Loucy (cell line): ENCODE measurements around the gene ZNF124.

Source experiments
- H2AFZ ChIP-seq: fragments of 200-600 bp; sonication (generic); 2 replicates; pipeline ENCODE4 v1.6.0; 2016; ENCODE audit warnings: antibody characterized with exemption, mild to moderate bottlenecking, low read length, moderate library complexity
- H3F3A ChIP-seq: fragments of 200-600 bp; 2 replicates; pipeline ENCODE4 v1.6.0; 2016; ENCODE audit warnings: antibody characterized with exemption, low read depth, mild to moderate bottlenecking
- H3K27me3 ChIP-seq: fragments of 200-600 bp; sonication (generic); 2 replicates; pipeline ENCODE4 v1.6.1; 2014; ENCODE audit warnings: low read length, mild to moderate bottlenecking; ENCODE audit not compliant: insufficient read depth, poor library complexity, severe bottlenecking
- H3K36me3 ChIP-seq: fragments of 200-600 bp; sonication (generic); 2 replicates; pipeline ENCODE4 v1.6.1; 2016; ENCODE audit warnings: low read length; ENCODE audit not compliant: insufficient read depth
- H3K4me1 ChIP-seq: fragments of 200-600 bp; sonication (generic); 2 replicates; pipeline ENCODE4 v1.5.1; 2014; ENCODE audit warnings: low read length, mild to moderate bottlenecking; ENCODE audit not compliant: insufficient read depth, poor library complexity, severe bottlenecking
- H3K4me2 ChIP-seq: fragments of 200-600 bp; sonication (generic); 2 replicates; pipeline ENCODE4 v1.6.0; 2014; ENCODE audit warnings: antibody characterized with exemption, low read length, low read depth, mild to moderate bottlenecking; ENCODE audit not compliant: poor library complexity, severe bottlenecking
- H3K4me3 ChIP-seq: fragments of 200-600 bp; sonication (generic); 2 replicates; pipeline ENCODE4 v1.5.1; 2014; ENCODE audit warnings: low read length, mild to moderate bottlenecking, mixed read lengths; ENCODE audit not compliant: poor library complexity, severe bottlenecking
- H3K79me2 ChIP-seq: fragments of 200-600 bp; sonication (generic); 2 replicates; pipeline ENCODE4 v1.6.1; 2014; ENCODE audit warnings: low read length; ENCODE audit not compliant: insufficient read depth
- H3K9ac ChIP-seq: fragments of 200-600 bp; sonication (generic); 2 replicates; pipeline ENCODE4 v1.6.0; 2014; ENCODE audit warnings: mild to moderate bottlenecking, low read depth, low read length, moderate library complexity; ENCODE audit not compliant: poor library complexity, severe bottlenecking
- H3K9me2 ChIP-seq: fragments of 200-600 bp; sonication (generic); replicated peaks from 2 replicates; pipeline ENCODE4 v1.6.1; 2016; ENCODE audit warnings: low read depth, low read length, mixed read lengths
- H3K9me3 ChIP-seq: fragments of 200-600 bp; sonication (generic); 2 replicates; pipeline ENCODE4 v1.6.1; 2014; ENCODE audit warnings: mild to moderate bottlenecking, antibody characterized with exemption, low read length, low read depth; ENCODE audit not compliant: insufficient read depth
- H4K20me1 ChIP-seq: fragments of 200-600 bp; sonication (generic); 2 replicates; pipeline ENCODE4 v1.6.0; 2014; ENCODE audit warnings: antibody characterized with exemption, low read length, mild to moderate bottlenecking; ENCODE audit not compliant: insufficient read depth, poor library complexity, severe bottlenecking
- CTCF ChIP-seq: fragments of 200-600 bp; sonication (generic); conservative IDR thresholded peaks from 2 replicates; pipeline ENCODE4 v1.5.1; 2014; ENCODE audit warnings: mild to moderate bottlenecking, antibody characterized with exemption, low read length
- EZH2phosphoT487 ChIP-seq: fragments of 200-600 bp; IDR thresholded peaks from 2 replicates; pipeline ENCODE4 v1.6.1; 2018; ENCODE audit warnings: antibody characterized with exemption, mild to moderate bottlenecking, moderate library complexity, borderline replicate concordance

Gene ZNF124

DNA sequence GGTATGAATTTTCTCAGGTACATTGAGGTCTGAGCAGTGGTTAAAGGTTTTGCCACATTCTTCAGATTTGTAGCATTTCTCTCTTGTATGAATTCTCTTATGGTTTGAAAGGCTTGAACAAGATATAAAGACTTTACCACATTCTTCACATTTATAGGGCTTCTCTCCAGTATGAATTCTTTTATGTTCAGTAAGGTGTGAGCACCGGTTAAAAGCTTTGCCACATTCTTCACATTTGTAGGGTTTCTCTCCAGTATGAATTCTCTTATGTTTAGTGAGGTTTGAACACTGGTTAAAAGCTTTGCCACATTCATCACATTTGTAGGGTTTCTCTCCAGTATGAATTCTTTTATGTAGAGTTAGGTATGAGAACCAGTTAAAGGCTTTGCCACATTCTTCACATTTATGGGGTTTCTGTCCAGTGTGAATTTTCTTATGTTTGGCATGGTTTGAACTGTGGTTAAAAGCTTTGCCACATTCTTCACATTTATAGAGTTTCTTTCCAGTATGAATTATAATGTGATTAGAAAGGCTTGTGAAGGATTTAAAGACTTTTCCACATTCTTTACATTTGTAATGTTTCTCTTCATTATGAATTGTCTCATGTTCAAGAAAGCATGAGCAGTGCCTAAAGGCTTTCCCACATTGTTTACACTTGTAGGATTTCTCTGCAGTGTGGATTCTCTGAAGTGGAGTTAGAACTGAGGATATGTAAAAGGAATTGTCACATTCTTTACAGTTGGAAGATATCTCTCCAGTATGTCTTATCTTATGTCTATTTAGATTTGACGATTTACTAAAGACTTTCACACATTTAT, 18.4 kb upstream of the ZNF124 start:
- H3K9me3 ChIP-seq = peaks cover 39% of the 10 kb centered on the region; the same call in 1 of the 2 replicates
- no peaks in the 10 kb centered on the region for H3K79me2 ChIP-seq
- no peak overlapping the region for H3K9ac ChIP-seq
- no peak overlapping the region for H3K4me2 ChIP-seq
- no peak overlapping the region for H3K4me3 ChIP-seq
- no peaks in the 10 kb centered on the region for H3K27me3 ChIP-seq
- TF ChIP-seq EZH2phosphoT487 (no peak), CTCF (no peak)
- H3K9me2 ChIP-seq = no peaks in the 10 kb centered on the region
- no peaks in the 10 kb centered on the region for H3K4me1 ChIP-seq
- H2AFZ ChIP-seq = no peak overlapping the region
- no peaks in the 10 kb centered on the region for H3F3A ChIP-seq
- H4K20me1 ChIP-seq = no peaks in the 10 kb centered on the region
- peaks cover 40% of the 10 kb centered on the region for H3K36me3 ChIP-seq

GRCh38 chr1:247185667-247186066, 13.8 kb upstream of the ZNF124 start:
- H3K9me2 ChIP-seq = no peaks in the 10 kb centered on the region
- no peak overlapping the region for H3K9ac ChIP-seq
- H3K4me1 ChIP-seq = peaks cover 5% of the 10 kb centered on the region
- H3K4me3 ChIP-seq = no peak overlapping the region
- H4K20me1 ChIP-seq = no peaks in the 10 kb centered on the region
- peaks cover 21% of the 10 kb centered on the region; the same call in 1 of the 2 replicates for H3K9me3 ChIP-seq
- no peaks in the 10 kb centered on the region for H3K79me2 ChIP-seq
- TF ChIP-seq CTCF (no peak), EZH2phosphoT487 (no peak)
- H3K27me3 ChIP-seq = no peaks in the 10 kb centered on the region
- H3F3A ChIP-seq = no peaks in the 10 kb centered on the region
- no peak overlapping the region for H3K4me2 ChIP-seq
- H2AFZ ChIP-seq = no peak overlapping the region
- H3K36me3 ChIP-seq = peaks cover 11% of the 10 kb centered on the region

DNA sequence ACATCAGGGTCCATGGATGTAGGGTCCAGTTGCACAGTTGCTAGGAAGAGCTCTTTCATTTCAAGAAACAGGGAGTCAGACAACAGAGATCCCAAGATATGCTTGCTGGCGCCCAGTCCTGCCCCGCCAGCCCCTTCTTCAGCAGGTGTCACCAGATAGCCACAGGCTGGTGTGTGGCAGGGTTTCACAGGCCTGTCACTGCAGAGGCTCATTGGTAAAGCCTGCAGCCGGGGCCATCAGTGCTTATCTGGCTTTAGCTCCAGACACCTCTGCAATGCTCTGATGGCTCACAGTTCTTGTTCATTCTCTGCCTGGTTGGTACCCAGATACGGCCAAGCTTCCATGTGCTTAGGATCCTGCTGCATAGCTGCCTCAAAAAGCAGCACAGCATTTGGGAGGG, 12.4 kb upstream of the ZNF124 start:
- Histone ChIP-seq H3K9me3 (peaks cover 7% of the 10 kb centered on the region; the same call in 1 of the 2 replicates), H3K79me2 (no peaks in the 10 kb centered on the region), H3K4me3 (no peak overlapping the region), H3K27me3 (no peaks in the 10 kb centered on the region), H3K4me2 (no peak overlapping the region), H3F3A (no peaks in the 10 kb centered on the region), H3K4me1 (peaks cover 5% of the 10 kb centered on the region), H3K36me3 (no peaks in the 10 kb centered on the region), H3K9ac (no peak overlapping the region), H2AFZ (no peak overlapping the region), H4K20me1 (no peaks in the 10 kb centered on the region), H3K9me2 (no peaks in the 10 kb centered on the region)
- TF ChIP-seq CTCF (no peak), EZH2phosphoT487 (no peak)
